Suprapubic skin (tissue), 4 donors: Measurements from ENCODE around the gene CYB5D1. TPM values are rescaled to one million over a fixed set of nuclear protein-coding genes. Genes with fewer than 3 reads are reported as not detected.

ENCODE experiments used
- DNase-seq, 2 donors: peaks; one replicate each; pipeline ENCODE4 v3.0.0-alpha.2; 2019; ENCODE audit warnings: low spot score in 2 of 2
- H3K27ac ChIP-seq: fragments of 200-600 bp; sonication (generic); one replicate; pipeline ENCODE4 v1.5.1; 2019
- H3K27me3 ChIP-seq: fragments of 200-600 bp; sonication (generic); one replicate; pipeline ENCODE4 v1.5.1; 2019
- H3K36me3 ChIP-seq: fragments of 200-600 bp; sonication (generic); one replicate; pipeline ENCODE4 v1.5.1; 2019
- H3K4me1 ChIP-seq: fragments of 200-600 bp; sonication (generic); one replicate; pipeline ENCODE4 v1.5.1; 2019
- H3K4me3 ChIP-seq: fragments of 200-600 bp; sonication (generic); one replicate; pipeline ENCODE4 v1.5.1; 2019; ENCODE audit warnings: mild to moderate bottlenecking
- H3K9me3 ChIP-seq: fragments of 200-600 bp; sonication (generic); one replicate; pipeline ENCODE4 v1.5.1; 2019
- CTCF ChIP-seq, 2 donors: fragments of 200-600 bp in 1 of 2; fragments of 450-650 bp in 1 of 2; sonication (generic) in 1 of 2; IDR thresholded peaks; one replicate each; pipeline ENCODE4 v1.5.1; 2016 to 2019; ENCODE audit warnings: antibody characterized with exemption in 2 of 2, mild to moderate bottlenecking in 1 of 2, moderate library complexity in 1 of 2
- EP300 ChIP-seq: sonication (generic); formaldehyde crosslinking; IDR thresholded peaks from one replicate; pipeline ENCODE4 v1.6.1; 2017; ENCODE audit warnings: antibody characterized with exemption
- POLR2A ChIP-seq, 2 donors: fragments of 450-650 bp; IDR thresholded peaks; one replicate each; pipeline ENCODE4 v1.6.1; 2017; ENCODE audit warnings: antibody characterized with exemption in 2 of 2, mild to moderate bottlenecking in 2 of 2, moderate library complexity in 2 of 2
- POLR2AphosphoS5 ChIP-seq, 3 donors: sonication (generic); formaldehyde crosslinking; IDR thresholded peaks; one replicate each; pipeline ENCODE4 v1.6.1; 2017; ENCODE audit warnings: antibody characterized with exemption in 3 of 3
- WGBS: methylation state at CpG from one replicate; pipeline ENCODE4 v1.1.5; 2018; 5-methylcytosine and 5-hydroxymethylcytosine counted together
- total RNA-seq, 4 donors: library from RNA; depleted of rRNA; stranded (reverse); fragments of >200 nt; gene quantifications; one replicate each; pipeline ENCODE4 v1.1.0, GENCODE V29; 2016

CYB5D1 gene
- total RNA-seq, 4 donors from 2014 or later = 7.1 to 10.8 (median 9.8) TPM

- TF ChIP-seq CTCF (IDR thresholded peaks at IDR 0.05) (no peak), POLR2AphosphoS5 (IDR thresholded peaks at IDR 0.05) (no peak), POLR2A (IDR thresholded peaks at IDR 0.05) (no peak), EP300 (no peak)
- no peaks in the 10 kb centered on the region for H3K9me3 ChIP-seq
- peaks cover 57% of the 10 kb centered on the region for H3K4me1 ChIP-seq
- 82% methylated on average over 31 of the region's 31 CpGs for WGBS
- H3K27ac ChIP-seq = no peak overlapping the region
- no peaks in the 10 kb centered on the region for H3K27me3 ChIP-seq
- H3K4me3 ChIP-seq = no peak overlapping the region
- peaks cover 32% of the 10 kb centered on the region for H3K36me3 ChIP-seq
- DNase-seq = peak in 1 of 2 donors; percentile 78
These were observed 3.6 kb upstream of the CYB5D1 start for GRCh38 chr17:7854078-7854777.

GRCh38 chr17:7854851-7855659, 2.7 kb upstream of the CYB5D1 start, which contains the start of gene TMEM88:
Gene TMEM88, plus strand, starts transcription at chr17:7855066. Its CDS starts 9 bp downstream, at chr17:7855075.
- Histone ChIP-seq H3K27me3 (no peaks in the 10 kb centered on the region), H3K4me3 (peak within 1 kb of the TSS; percentile 71)

GRCh38 chr17:7855660-7856010, 2.2 kb upstream of the CYB5D1 start:
- Histone ChIP-seq H3K27me3 (no peaks in the 10 kb centered on the region), H3K9me3 (no peaks in the 10 kb centered on the region), H3K27ac (peak overlapping the region; percentile 93), H3K36me3 (peaks cover 18% of the 10 kb centered on the region), H3K4me1 (peaks cover 57% of the 10 kb centered on the region), H3K4me3 (peak overlapping the region; percentile 71)
- DNase-seq = peak in 1 of 2 donors; percentile 75
- WGBS = 53% methylated on average over 10 of the region's 15 CpGs
- TF ChIP-seq EP300 (no peak), CTCF (IDR thresholded peaks at IDR 0.05) (no peak), POLR2A (IDR thresholded peaks at IDR 0.05) (no peak), POLR2AphosphoS5 (IDR thresholded peaks at IDR 0.05) (no peak)

More at GRCh38 chr17:7854851-7855659, 2.7 kb upstream of the CYB5D1 start, which contains the start of gene TMEM88:
- H3K4me1 ChIP-seq = peaks cover 57% of the 10 kb centered on the region
- H3K36me3 ChIP-seq = peaks cover 24% of the 10 kb centered on the region
- H3K27ac ChIP-seq = peak within 1 kb of the TSS; percentile 93
- 71% methylated on average over 48 of the region's 57 CpGs for WGBS
- no peak for TF ChIP-seq EP300
- no peak for TF ChIP-seq CTCF (IDR thresholded peaks at IDR 0.05)
- TF ChIP-seq POLR2A (IDR thresholded peaks at IDR 0.05) = no peak
- TF ChIP-seq POLR2AphosphoS5 (IDR thresholded peaks at IDR 0.05) = no peak
- DNase-seq = peak in 1 of 2 donors; percentile 79
- no peaks in the 10 kb centered on the region for H3K9me3 ChIP-seq

GRCh38 chr17:7856011-7856810, 1.6 kb upstream of the CYB5D1 start:
- Histone ChIP-seq H3K9me3 (no peaks in the 10 kb centered on the region), H3K27ac (peak overlapping the region; percentile 93), H3K4me1 (peaks cover 56% of the 10 kb centered on the region), H3K27me3 (no peaks in the 10 kb centered on the region), H3K4me3 (peak overlapping the region; percentile 71), H3K36me3 (peaks cover 16% of the 10 kb centered on the region)
- WGBS = 10% methylated on average over 8 of the region's 29 CpGs
- TF ChIP-seq POLR2AphosphoS5 (IDR thresholded peaks at IDR 0.05) (peak in 1 of 3 donors; percentile 35), CTCF (IDR thresholded peaks at IDR 0.05) (no peak), POLR2A (IDR thresholded peaks at IDR 0.05) (no peak)
- peak; percentile 79 to 81 for DNase-seq
